HG03039 (cell line): ENCODE measurements around the gene LSP1.
A peak's percentile ranks its signal among the peaks of the same experiment; 100 is the strongest.

Experiments used
- ATAC-seq: cut with Tn5 transposase; IDR thresholded peaks from one replicate; pipeline ENCODE4 v1.9.1; 2021; ENCODE audit warnings: mild to moderate bottlenecking, moderate library complexity; ENCODE audit not compliant: unreplicated experiment

LSP1 gene

GRCh38 chr11:1847006-1847735 is 5.7 kb upstream of the LSP1 start:
- ATAC-seq = no peak

GRCh38 chr11:1847926-1848639 is 4.8 kb upstream of the LSP1 start:
- ATAC-seq = no peak

GRCh38 chr11:1848640-1849430 is 4.0 kb upstream of the LSP1 start:
- no peak for ATAC-seq

GRCh38 chr11:1851468-1852180 is 1.3 kb upstream of the LSP1 start:
- no peak for ATAC-seq

- no peak for ATAC-seq
Observed at GRCh38 chr11:1852271-1852876, 510 bp upstream of the LSP1 start.

- ATAC-seq = no peak
Observed at GRCh38 chr11:1853376-1854131, 670 bp downstream of the LSP1 start.

GRCh38 chr11:1854132-1854948 is 1.5 kb downstream of the LSP1 start:
- peak; percentile 18 for ATAC-seq

- ATAC-seq = peak; percentile 36
Observed at GRCh38 chr11:1854949-1855885, 2.3 kb downstream of the LSP1 start.

- ATAC-seq = no peak
Observed at GRCh38 chr11:1855886-1856265, 3.0 kb downstream of the LSP1 start.

- no peak for ATAC-seq
Observed at GRCh38 chr11:1856306-1857005, 3.6 kb downstream of the LSP1 start.

- ATAC-seq = no peak
Observed at GRCh38 chr11:1857064-1857463, 4.2 kb downstream of the LSP1 start.

GRCh38 chr11:1858154-1858553 is 5.3 kb downstream of the LSP1 start:
- ATAC-seq = no peak

- ATAC-seq = no peak
Observed at GRCh38 chr11:1858576-1858975, 5.7 kb downstream of the LSP1 start.

GRCh38 chr11:1859004-1859403 is 6.1 kb downstream of the LSP1 start:
- no peak for ATAC-seq

- no peak for ATAC-seq
Observed at GRCh38 chr11:1860108-1860507, 7.2 kb downstream of the LSP1 start.

- ATAC-seq = no peak
Observed at GRCh38 chr11:1861435-1862411, 8.8 kb downstream of the LSP1 start.
